Epithelial cell of umbilical artery (primary cell): Measurements from ENCODE around the gene GOLPH3. TPM values are rescaled to one million over a fixed set of nuclear protein-coding genes. Genes with fewer than 3 reads are reported as not detected.

Source experiments
- total RNA-seq: library from RNA; depleted of rRNA; stranded (reverse); fragments of >200 nt; gene quantifications from 2 replicates; pipeline ENCODE4 v1.2.3, GENCODE V29; 2014

GOLPH3 gene
- 63.3 and 82.5 TPM in 2 replicates for total RNA-seq

GRCh38 chr5:32174011-32174870 is at the start of gene GOLPH3:
GOLPH3 (minus strand) TSS chr5:32174319; CDS start chr5:32174034, 285 bp downstream.

Other genes with a start within 250 kb of the GOLPH3 start
- 23.1 and 24.4 TPM in 2 replicates for gene MTMR12, start 138.6 kb upstream of the GOLPH3 start, total RNA-seq